ENCODE measurements around the gene PNPO. TPM values are rescaled to one million over a fixed set of nuclear protein-coding genes. Genes with fewer than 3 reads are reported as not detected.
A peak's percentile ranks its signal among the peaks of the same experiment; 100 is the strongest.

The PNPO gene
- total RNA-seq, 2 donors from 2014 or later, result 27.8 to 55.4 TPM

DNA sequence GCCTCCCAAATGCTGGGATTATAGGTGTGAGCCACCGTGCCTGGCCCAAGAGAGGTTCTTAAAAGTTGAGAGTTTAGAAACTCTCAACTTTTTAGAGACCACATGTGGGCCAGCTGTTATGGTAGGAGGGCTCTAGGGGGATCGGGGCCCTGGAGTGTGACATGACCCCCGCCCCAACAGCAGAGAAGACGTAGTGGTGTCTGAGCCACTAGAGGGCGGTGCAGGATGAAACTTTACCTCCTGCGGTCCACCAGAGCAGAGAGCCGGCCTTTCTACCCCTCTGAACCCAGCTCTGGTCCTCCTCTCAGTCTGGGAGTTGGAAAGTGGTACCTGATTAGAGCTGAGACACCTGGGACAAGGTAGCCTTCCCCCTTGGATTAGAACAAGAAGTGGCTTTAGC is 37.0 kb downstream of the PNPO start:
- peak; percentile 67 for ATAC-seq
- Histone ChIP-seq H3K36me3 (replicated peaks in 1 of 2; ENCODE audit: insufficient read depth in 1 of 2, low read depth in 2 of 2) (peaks cover 12 to 55% of the 10 kb centered on the region in 2 donors), H3K9me3 (no peaks in the 10 kb centered on the region), H3K4me1 (no peaks in the 10 kb centered on the region), H3K4me3 (no peak overlapping the region), H3K27ac (no peak overlapping the region), H3K27me3 (no peaks in the 10 kb centered on the region)
- TF ChIP-seq, protein P1, sequence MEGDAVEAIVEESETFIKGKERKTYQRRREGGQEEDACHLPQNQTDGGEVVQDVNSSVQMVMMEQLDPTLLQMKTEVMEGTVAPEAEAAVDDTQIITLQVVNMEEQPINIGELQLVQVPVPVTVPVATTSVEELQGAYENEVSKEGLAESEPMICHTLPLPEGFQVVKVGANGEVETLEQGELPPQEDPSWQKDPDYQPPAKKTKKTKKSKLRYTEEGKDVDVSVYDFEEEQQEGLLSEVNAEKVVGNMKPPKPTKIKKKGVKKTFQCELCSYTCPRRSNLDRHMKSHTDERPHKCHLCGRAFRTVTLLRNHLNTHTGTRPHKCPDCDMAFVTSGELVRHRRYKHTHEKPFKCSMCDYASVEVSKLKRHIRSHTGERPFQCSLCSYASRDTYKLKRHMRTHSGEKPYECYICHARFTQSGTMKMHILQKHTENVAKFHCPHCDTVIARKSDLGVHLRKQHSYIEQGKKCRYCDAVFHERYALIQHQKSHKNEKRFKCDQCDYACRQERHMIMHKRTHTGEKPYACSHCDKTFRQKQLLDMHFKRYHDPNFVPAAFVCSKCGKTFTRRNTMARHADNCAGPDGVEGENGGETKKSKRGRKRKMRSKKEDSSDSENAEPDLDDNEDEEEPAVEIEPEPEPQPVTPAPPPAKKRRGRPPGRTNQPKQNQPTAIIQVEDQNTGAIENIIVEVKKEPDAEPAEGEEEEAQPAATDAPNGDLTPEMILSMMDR (IDR thresholded peaks at IDR 0.05), result peak in 6 of 7 experiments; percentile 45 to 62 (median 54)
- TF ChIP-seq POLR2A (IDR thresholded peaks at IDR 0.05), result no peak
- intact Hi-C loops (cut with DNase I), result no loop called here
- DNase-seq, result peak; percentile 55 to 64 (median 58)
- 25 to 38% methylated on average over 4 to 7 of the region's 7 CpGs for WGBS, 2 donors

DNA sequence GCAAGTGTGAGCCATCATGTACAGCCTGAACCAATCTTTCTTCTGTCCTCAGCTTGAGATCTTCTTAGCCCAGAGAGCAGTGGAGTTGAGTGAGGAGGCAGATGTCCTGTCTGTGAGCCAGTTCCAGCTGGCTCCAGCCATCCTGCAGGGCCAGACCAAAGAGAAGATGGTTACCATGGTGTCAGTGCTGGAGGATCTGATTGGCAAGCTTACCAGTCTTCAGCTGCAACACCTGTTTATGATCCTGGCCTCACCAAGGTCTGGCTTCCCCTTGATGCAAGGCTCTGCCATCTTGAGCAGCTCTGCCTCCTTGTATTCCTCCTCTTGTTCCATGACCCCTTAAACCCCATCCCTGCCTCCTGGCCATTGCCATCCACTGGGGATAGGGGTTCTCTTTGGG is 39.2 kb downstream of the PNPO start:
- Histone ChIP-seq H3K27me3 (no peaks in the 10 kb centered on the region), H3K9me3 (no peaks in the 10 kb centered on the region), H3K4me3 (no peak overlapping the region), H3K36me3 (replicated peaks in 1 of 2; ENCODE audit: insufficient read depth in 1 of 2, low read depth in 2 of 2) (peaks cover 12 to 42% of the 10 kb centered on the region in 2 donors), H3K27ac (no peak overlapping the region), H3K4me1 (no peaks in the 10 kb centered on the region)
- ATAC-seq (no peak), DNase-seq (no peak)
- TF ChIP-seq POLR2A (IDR thresholded peaks at IDR 0.05), result no peak
- TF ChIP-seq, protein P1 (IDR thresholded peaks at IDR 0.05), result no peak
- intact Hi-C loops (cut with DNase I), result loop anchor here (5.0 to 10.0 kb wide), 2 partner anchors 37 to 86 kb away; partner anchors contain the start of gene SP2

GRCh38 chr17:47981462-47981861 is 40.1 kb downstream of the PNPO start:
- no peak for ATAC-seq
- Histone ChIP-seq H3K27ac (no peak overlapping the region), H3K9me3 (no peaks in the 10 kb centered on the region), H3K27me3 (no peaks in the 10 kb centered on the region), H3K36me3 (replicated peaks in 1 of 2; ENCODE audit: insufficient read depth in 1 of 2, low read depth in 2 of 2) (peaks cover 12 to 34% of the 10 kb centered on the region in 2 donors), H3K4me1 (no peaks in the 10 kb centered on the region), H3K4me3 (no peak overlapping the region)
- intact Hi-C loops (cut with DNase I), result loop anchor here (5.0 to 10.0 kb wide), 2 partner anchors 36 to 87 kb away; partner anchors contain the start of gene SP2
- TF ChIP-seq, protein P1 (IDR thresholded peaks at IDR 0.05), result no peak
- no peak for TF ChIP-seq POLR2A (IDR thresholded peaks at IDR 0.05)
- 82 to 97% methylated on average over 9 of the region's 9 CpGs for WGBS, 2 donors
- no peak for DNase-seq

- intact Hi-C loops (cut with DNase I), result loop anchor here (5.0 to 10.0 kb wide), 2 partner anchors 35 to 87 kb away; partner anchors contain the start of gene SP2
- WGBS, 2 donors, result 55 to 62% methylated on average over 12 to 14 of the region's 14 CpGs
- TF ChIP-seq, protein P1 (IDR thresholded peaks at IDR 0.05), result no peak
- no peak for TF ChIP-seq POLR2A (IDR thresholded peaks at IDR 0.05)
- H3K27ac ChIP-seq, result no peak overlapping the region
- H3K27me3 ChIP-seq, result no peaks in the 10 kb centered on the region
- H3K4me3 ChIP-seq, result no peak overlapping the region
- ATAC-seq (no peak), DNase-seq (no peak)
- H3K4me1 ChIP-seq, result no peaks in the 10 kb centered on the region
- H3K36me3 ChIP-seq (replicated peaks in 1 of 2; ENCODE audit: insufficient read depth in 1 of 2, low read depth in 2 of 2), result peaks cover 12 to 32% of the 10 kb centered on the region in 2 donors
- no peaks in the 10 kb centered on the region for H3K9me3 ChIP-seq
These were observed 40.8 kb downstream of the PNPO start for GRCh38 chr17:47982091-47982617.

Measured in body of pancreas (tissue), 4 donors.